ENCODE data around the gene ZNRF2.
"Not testable (repeated sequence)": the region's sequence is repeated elsewhere in the genome, so short reads cannot be mapped to it uniquely, and the experiment has no call there.

The ZNRF2 gene

DNA sequence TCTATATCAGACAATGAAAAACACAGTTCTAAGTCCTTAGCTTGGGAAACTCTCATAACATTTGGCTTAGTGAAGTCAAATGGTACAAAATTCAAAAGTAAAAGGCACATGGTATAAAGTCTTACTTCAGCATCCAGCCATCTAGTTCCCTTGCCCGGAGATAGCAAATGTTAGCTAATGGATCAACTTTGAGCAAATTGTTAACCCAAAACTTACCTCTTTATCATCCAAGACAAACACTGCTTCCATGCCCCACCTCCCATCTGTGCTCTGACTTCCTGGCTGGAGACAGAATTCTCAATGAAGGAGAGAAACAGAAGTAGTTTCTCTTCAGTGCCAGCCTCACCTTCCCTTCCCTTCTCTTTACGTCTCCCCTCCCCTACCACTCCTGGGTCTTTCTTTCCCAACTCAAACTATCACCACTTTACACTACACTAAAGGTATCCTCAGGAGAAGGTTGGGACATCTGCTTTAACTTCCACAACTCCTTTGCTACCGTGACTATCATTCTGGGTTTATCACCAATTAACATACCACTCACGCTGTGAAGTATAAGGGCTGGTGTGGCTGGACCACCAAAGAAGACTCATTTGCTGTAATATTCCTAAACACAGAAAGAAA lies 21.2 kb upstream of the ZNRF2 start:
- DNase-seq: no peak

DNA sequence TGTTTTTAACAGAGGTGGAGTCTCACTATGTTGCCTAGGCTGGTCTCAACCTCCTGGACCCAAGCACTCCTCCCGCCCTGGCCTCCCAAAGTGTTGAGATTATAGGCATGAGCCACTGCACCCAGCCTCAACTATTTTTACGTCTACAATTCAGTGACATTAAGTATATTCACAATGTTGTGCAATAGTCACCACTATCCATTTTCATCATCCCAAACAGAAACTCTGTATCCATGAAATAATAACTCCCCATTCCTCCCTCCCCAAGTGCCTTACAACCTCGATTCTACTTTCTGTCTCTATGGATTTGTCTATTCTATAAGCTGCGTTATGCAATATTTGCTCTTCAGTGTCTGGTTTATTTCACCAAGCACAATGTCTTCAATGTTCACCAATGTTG lies 20.3 kb upstream of the ZNRF2 start:
- DNase-seq: no peak

DNA sequence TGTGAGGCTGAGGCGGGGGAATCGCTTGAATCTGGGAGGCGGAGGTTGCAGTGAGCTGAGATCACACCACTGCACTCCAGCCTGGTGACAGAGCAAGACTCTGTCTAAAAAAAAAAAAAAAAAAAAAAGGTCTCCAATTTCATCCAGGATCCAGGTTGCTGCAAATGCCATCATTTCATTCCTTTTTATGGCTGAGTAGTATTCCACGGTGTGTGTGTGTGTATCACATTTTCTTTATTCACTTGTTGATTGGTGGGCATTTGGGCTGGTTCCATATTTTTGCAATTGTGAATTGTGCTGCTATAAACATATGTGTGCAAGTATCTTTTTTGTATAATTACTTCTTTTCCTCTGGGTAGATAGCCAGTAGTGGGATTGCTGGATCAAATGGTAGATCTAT lies 19.2 kb upstream of the ZNRF2 start:
- DNase-seq: not testable (repeated sequence)

DNA sequence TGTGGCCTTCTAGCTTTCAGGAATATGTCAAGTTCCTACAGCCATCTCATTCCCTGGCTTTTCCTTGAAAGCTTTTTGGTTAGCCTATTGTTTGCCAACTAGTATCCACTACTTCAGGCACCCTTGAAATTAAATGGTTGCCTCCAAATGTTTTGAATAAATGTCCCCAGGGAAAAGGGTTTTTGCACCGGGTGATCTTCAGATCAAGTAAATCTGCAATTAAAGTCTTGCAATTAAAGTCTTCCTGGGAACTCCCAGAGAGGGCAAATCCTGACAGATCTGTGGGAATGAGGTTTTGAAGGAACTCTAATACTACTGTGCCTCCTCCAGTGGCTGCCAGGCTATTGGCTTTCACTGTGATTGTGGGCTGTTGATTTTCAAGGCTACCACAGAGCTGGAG lies 17.7 kb upstream of the ZNRF2 start:
- DNase-seq: no peak

DNA sequence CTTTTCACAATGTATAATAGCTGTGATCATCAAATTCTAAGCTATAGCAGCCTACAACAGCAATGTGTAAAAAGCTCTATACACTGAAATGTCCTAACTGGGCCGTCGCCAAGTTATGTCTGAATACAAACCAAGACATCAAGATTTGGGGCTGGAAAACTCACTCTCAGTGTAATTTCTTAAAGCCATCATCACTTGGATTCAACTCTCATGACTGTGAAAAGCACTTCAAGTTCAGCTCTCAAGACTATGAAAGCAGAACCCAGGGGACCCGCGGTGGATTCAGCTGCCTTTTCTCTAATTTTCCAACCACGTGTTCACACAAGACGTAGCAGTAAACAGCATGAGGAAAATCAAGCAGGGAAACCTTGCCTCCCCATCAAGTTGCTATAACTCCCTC lies 15.8 kb upstream of the ZNRF2 start:
- DNase-seq: no peak

DNA sequence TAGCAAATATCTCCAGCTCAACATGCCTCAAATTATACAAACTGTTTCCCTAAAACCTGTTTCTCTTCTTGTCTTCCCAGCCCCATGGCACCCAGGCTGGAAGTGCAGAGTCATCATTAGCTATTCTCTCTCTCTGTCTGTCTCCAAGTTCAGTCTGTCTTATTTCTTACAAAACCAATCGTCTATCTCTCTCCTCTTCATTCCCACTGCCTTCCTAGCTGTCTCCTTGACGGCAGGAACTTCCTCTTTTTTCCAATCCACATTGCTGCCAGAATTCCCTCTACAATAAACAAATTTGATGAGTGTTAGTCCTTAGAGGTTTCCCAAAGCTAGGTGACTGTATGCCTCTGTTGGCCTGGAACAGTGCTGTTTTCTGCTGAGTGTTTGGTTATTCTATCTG lies 14.9 kb upstream of the ZNRF2 start:
- DNase-seq: no peak

DNA sequence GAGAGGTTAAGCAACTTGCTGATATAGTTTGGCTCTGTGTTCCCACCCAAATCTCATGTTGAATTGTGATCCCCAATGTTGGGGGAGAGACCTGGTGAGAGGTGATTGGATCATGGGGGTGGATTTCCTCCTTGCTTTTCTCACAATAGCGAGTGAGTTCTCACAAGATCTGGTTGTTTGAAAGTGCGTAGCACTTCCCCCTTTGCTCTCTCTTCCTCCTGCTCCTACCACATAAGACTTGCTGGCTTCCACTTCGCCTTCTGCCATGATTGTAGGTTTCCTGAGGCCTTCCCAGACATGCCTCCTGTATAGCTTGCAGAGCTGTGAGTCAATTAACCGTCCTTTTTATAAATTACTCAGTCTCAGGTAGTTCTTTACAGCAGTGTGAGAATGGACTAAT lies 13.5 kb upstream of the ZNRF2 start:
- DNase-seq: no peak

DNA sequence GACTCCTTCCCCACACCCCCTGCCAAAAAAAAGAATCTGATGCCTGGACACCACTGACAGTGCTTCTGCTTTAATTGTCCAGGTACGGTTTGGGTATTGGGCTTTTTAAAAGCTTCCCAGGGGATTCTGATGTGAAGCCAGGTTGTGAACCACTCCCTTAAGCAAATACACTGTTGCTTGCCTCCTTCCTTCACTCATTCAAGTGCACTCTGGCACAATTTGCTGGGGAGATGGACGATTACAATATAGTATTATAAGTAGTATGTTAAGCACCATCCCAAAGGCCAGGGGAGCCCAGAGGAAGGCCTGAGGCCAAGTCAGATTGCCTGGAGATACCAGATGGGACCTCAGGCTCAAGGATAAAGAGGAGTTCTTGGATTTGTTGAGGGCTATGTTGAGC lies 12.3 kb upstream of the ZNRF2 start:
- no peak for DNase-seq

DNA sequence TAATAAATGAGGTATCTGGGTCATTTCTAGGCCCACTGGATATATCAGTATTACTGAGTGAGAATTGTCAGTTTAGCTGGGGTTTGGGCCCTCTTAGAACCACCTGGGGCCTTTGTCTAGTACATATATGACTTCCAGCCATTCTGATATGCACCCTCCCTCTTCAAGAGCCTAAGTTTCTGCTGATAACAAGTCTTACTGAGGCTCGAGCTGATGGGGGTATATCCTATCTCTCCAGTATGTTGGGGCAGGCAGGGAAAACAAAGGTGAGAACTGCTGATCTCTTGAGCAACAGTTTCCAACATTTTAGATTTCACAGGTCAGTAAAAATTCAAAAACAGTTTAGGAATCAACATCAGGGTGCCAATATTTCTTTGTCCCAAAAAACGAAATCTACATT lies 10.8 kb upstream of the ZNRF2 start:
- no peak for DNase-seq

DNA sequence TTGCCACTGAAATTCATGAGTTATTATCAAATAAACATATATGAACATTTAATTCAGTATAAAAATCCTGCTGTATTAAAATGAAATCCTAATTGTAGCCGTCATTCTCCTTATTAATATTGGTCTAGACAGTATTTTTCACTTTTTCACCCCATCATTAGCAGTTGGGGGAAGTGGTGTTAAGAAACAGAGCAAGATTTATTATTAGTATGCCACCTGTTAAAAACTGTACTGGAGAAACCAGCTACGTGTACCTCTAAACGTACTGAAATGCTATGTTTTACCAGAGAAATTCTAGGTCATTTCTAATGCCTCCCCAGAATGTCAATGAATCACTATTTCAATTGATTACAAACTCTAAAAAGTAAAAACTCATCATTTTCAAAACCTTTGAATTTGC lies 9.8 kb upstream of the ZNRF2 start:
- DNase-seq: no peak

DNA sequence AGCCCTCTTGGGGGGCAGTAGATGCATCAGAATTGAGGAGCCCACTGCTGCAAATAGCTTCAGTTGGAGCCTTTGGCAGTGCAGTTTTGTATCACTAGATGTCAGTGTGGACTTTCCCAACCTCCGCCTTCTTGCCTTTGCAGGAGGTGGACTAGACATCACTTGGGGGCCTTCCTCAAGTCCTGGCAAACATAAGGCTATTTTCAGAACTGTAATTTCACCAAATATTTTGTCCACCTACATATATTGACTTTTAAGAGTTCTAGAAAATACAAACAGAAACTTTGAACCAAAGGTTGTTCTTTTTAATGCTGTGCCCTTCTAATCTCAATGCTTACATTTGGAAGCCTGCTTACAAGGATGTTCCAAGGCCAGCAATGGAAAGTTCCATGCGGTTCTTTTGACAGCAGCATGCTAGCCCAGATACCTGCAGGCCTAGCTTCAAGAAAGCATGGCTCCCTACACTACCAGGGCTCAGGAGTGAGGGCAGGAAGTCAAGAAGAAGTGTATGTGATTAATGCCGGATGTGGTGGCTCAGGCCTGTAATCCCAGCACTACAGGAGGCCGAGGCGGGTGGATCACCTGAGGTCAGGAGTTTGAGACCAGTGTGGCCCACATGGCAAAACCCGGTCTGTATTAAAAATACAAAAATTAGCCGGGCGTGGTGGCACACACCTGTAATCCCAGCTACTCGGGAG lies 8.0 kb upstream of the ZNRF2 start:
- peak; percentile 56 to 71 for DNase-seq

DNA sequence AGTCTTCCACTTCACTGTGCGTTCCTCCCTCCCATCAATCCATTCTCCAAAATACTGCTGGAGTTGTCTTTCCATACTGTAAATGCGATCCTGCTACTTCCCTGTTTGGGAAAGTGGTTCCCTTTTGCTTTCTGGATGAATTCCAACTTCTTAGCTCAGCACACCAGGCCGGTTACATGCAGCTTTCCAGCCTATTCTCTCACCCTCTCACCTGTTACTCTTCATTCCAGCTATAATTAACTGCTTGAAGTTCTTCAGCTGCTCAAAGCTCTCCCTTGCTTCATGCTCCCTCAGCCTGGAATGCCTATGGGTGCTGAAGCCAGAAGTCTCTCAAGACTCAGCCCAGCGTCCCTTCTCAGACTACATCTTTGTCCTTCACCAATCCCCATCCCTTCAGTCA lies 6.0 kb upstream of the ZNRF2 start:
- DNase-seq: no peak

DNA sequence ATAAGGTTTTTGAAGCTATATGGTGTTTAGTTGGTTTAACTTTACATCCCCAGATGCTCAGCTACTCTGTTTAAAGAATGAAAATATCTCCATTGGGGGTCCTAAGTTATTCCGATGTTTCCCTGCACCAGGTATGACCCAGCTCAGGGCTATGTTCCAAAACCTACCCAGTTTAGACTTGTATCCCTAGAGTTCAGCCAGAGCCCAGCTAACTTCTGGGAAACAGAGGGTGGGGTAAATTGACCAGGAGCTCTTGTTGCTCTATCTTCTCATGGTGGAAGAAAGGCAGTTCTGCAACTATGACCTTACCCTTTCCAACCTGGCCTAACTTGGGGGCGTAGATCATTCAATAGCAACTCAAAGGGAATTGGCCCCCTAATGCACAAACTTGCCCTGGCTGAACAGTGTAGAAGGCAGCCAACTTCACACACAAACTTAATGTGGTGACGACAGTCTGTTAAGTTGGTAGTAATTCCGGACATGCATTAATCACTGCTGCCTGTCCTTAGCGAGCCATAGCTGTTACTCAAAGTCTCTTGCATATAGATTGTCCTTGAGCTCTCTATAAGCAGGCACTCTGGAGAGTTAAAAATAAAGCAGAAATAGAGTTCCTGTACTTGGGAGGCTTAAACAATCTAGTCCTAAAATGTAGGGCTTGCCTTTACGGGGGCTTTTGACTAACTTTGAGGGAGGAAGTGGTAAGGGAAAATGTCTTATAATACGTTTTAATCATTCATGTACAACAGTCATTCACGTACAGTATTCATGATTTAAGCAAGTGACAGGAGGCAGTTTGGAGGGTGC lies 5.3 kb upstream of the ZNRF2 start:
- no peak for DNase-seq

DNA sequence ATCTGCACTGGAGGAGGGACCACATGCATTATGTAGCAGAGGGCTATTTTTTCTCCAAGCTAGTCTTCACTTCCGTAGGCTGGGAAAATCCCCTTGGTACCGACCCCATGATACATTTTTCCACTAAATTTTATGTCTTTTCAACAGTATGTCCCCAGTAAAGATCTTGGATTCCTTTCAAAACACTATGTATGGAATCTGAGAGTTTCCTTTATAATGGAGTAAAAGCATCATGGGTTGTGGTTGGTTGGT lies 4.8 kb upstream of the ZNRF2 start:
- no peak for DNase-seq

DNA sequence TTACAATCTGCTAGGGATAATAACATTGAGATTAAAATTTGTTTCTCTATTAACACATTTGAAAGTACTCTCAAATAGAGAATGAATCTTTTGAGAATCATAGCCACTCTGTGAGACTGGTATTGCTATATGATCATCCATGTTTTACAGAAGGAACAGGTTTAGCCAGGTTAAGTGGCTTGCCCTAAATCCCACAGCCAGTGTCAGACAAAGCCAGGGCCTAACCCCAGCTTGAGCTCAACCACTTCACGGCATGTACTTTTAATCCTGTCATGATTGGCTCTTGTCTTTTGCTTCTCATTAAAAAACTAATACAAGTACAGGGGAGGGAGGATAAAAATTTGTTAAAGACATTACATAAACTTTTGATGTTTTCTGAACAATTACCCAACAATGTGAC lies 3.8 kb upstream of the ZNRF2 start:
- DNase-seq: no peak

DNA sequence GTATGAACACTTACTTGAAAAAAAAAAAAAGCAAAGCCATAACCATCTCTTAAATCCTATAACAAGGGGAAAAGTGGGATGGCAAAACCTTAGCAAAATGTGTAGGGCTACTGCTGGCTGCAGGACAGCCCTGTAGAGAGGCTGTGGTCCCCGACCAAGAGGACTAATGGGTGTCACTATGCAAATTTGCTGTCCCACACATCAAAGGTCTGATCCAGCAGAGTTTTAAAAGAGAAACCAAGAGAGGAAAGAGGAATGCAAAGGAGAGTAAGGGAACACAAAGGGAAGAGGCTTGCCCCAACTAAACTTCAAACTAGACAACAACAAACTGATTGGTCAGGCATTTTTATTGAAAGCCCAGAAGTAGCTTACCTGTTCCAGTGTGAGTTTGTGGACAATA lies 3.1 kb upstream of the ZNRF2 start:
- no peak for DNase-seq

DNA sequence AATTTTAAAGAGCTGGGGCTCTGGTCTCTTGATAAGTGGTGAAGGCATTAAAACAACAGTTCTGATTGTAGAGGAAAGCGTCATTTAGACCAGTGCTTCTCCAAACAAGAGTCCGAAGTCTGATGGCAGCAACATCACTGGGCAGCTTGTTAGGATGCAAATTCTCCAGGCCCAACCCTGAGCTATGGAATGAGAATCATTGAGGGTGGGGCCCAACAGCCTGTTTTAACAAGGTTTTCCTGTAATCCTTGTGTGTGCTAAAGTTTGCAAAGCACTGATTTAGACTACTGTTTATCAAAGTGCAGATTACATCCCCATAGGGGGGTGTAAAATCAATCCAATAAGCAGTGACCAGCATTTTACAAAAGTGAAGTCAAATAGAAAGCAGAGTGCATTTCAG lies 2.6 kb upstream of the ZNRF2 start:
- DNase-seq: no peak

DNA sequence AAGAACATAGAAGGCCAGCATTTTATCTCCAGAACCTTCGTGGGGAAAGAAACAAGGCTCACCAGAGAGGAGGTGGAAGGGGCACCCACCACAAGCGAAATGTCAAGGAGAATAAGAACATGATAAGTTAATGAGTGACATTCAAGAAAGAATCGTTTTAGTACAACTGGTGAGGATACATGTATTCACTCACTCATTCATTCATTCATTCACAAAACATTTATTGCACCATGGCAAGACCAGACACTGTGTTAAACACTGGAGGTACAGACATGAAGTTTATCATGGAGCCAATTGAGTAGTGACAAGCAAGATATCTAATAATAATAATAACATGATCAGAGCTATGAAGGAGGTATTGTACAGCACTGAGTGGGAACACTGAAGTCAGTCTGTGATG lies 1.7 kb upstream of the ZNRF2 start:
- DNase-seq: no peak

DNA sequence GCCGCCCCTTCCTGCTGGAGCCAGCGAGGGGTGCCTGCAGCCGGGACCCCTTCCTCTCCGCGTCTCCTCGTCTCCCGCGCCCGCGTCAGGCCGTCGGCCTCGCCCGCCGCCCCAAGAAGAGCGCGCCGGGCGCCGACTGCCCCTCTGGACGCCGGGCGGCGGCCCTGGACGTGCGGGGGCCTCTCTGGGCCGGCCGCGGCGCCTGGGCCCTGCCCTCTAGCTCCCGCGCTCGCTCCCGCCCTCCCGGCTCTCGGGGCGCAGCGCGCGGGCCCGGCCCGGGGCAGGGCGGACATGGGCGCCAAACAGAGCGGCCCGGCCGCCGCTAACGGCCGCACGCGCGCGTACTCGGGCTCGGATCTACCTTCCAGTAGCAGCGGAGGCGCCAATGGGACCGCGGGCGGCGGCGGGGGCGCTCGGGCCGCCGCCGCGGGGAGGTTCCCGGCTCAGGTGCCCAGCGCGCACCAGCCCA lies 704 bp downstream of the ZNRF2 start:
- DNase-seq: peak; percentile 22 to 43

DNA sequence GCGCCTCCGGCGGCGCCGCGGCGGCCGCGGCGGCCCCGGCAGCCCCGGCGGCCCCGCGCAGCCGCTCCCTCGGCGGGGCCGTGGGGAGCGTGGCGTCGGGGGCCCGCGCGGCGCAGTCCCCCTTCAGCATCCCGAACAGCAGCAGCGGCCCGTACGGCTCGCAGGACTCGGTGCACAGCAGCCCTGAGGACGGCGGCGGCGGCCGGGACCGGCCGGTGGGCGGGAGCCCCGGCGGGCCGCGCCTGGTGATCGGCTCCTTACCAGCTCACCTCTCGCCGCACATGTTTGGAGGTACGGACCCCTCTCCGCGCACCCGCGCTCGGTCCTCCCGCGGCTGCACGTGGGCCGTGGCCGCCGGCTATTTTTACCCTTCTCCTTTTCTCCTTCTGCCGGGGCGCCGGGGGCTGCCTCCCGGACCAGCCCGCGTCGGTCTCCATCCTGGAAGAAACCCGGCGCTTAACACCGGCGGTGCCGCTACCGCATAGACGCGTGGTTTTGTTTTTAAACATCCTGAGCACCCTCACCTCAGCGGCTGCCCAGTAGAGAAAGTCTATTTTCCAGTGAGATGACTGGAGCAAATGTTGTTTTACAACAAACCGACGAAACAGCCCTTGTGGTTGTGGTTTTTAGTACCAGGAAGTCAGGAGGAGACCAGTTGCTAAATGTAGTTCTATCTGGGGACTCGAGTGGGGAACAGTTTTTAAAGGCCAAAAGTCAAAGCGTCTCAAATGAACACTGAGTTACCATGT lies 1.3 kb downstream of the ZNRF2 start:
- peak; percentile 59 to 76 for DNase-seq

DNA sequence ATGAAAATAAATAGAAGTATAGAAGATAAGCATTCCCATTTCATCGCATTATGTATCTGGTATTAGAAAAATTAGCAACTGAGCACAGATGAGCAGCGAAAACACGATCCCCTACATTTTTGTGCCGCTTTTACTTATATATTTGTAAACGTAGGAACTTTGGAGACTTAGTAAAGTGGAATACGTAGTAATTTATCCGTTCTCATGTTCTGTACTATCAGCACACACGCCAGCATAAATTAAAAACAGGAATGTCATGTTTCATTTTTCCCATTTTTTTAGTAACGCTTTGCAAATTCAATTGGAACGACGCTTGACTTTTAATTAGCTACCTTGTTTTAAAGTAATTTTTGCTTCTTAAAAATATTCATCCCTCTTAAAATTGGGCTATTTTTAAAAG lies 2.4 kb downstream of the ZNRF2 start:
- no peak for DNase-seq

DNA sequence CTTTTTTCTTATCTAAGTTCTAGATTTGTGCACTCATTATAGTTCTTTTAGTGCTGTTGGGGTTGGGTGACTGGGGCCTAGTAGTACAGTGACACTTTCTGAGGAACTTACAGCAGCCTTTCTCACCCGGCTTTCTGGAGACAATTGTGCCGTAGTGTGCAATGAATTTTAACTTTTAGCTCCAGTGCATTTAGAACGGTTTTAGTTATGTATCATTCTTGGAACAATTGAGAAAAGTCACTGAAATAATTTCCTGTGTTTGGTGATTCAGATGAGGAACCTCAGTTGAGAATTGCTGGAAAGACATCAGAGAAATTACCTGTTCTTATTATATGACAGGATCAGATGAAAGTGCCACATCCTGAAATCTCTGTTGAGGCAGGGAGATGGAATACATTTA lies 3.2 kb downstream of the ZNRF2 start:
- DNase-seq: not testable (repeated sequence)

DNA sequence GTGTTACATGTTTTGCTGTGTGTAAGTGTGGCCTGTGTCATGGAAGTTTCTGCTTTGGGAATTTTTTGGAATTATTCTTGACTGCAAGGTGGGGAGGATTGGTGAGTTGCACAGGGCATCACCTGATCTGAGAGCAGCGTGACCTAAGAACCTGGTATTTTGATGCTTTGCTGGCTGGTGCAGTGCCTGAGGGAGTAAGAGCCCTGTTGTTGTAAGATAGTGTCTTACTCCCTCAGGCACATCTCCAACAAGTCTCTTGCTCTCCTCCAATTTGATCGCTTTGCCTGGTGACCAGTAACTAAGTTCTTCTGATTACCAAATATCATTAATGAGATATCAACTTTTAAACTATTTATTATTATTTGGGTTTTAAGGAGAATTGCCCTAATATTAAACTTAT lies 5.2 kb downstream of the ZNRF2 start:
- not testable (repeated sequence) for DNase-seq

DNA sequence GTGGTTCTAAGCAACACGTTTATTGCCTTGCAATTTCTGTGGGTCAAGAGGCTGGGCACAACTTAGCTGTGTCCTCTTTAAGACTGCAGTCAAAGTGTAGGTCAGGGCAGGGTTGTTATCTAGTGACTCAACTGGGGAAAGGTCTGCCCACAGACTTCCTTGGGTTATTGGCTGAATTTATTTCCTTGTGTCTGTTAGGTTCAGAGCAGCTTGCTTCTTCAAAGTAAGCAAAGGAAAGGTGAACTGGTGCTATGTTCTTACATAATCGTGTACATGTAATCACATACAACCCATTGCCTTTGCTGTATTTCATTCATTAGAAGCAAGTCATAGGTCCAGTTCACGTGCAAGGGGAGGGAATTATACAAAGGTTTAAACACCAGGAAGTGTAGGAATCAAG lies 5.9 kb downstream of the ZNRF2 start:
- peak in 1 of 2 donors; percentile 21 for DNase-seq
